Measurements from ENCODE around the gene PLPP1.
"Not testable (repeated sequence)": the region's sequence is repeated elsewhere in the genome, so short reads cannot be mapped to it uniquely, and the experiment has no call there.

PLPP1 gene

DNA sequence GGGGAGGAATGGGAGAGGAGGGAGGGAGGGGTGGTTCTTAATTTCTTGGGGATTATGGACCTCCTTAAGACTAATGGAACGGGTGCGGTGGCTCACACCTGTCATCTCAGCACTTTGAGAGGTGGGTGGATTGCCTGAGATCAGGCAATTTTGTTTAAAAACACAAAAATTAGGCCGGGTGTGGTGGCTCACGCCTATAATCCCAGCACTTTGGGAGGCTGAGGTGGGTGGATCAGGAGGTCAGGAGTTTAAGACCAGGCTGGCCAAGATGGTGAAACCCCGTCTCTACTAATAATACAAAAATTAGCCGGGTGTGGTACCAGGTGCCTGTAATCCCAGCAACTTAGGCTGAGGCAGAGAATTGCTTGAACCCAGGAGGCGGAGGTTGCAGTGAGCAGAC is 30.8 kb downstream of the PLPP1 start:
- not testable (repeated sequence) for DNase-seq (ENCODE audit: low read depth)

- no peak for DNase-seq (ENCODE audit: low read depth)
Measured at GRCh38 chr5:55502759-55503158, 32.0 kb downstream of the PLPP1 start.

DNA sequence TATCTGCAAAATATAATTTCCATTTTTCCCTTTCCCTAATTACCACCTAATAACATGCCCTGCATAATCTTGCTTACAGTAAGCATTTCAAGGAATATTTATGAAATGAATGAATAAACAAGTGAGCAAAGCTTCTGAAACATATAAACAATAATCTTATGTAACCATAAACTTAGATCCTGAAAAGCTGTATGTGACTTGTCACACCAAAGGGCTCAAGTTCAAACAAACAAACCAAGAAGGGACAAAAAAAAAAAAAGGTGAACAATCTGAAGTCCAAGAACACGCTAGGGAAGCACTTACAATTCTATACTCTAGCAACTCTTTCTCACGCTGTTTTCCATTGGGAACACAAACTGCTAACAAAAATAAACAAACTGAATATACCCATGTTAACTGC is 36.3 kb downstream of the PLPP1 start:
- no peak for DNase-seq (ENCODE audit: low read depth)

DNA sequence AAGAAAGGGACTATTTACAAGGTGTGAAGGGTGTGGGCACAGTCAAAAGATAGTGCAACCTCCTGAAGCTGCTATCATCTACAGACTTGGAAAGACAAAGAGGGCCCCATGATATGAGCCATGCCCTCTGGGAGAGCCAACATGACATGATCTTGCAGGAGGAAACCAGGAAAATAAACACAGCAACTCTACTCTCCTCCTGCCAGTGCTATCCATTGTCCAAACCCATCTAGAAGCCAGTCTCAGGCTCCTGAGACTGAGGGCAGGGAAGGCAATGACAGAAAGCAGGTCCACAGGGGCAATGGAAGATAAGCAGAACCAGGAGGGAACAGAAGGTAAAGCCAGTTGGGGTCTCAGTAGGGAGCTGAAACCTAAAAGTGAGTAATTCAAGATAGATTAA is 37.1 kb downstream of the PLPP1 start:
- DNase-seq (ENCODE audit: low read depth) = no peak

GRCh38 chr5:55495216-55495615 is 39.5 kb downstream of the PLPP1 start:
- no peak for DNase-seq (ENCODE audit: low read depth)

GRCh38 chr5:55492449-55492848 is 42.3 kb downstream of the PLPP1 start:
- no peak for DNase-seq (ENCODE audit: low read depth)

DNA sequence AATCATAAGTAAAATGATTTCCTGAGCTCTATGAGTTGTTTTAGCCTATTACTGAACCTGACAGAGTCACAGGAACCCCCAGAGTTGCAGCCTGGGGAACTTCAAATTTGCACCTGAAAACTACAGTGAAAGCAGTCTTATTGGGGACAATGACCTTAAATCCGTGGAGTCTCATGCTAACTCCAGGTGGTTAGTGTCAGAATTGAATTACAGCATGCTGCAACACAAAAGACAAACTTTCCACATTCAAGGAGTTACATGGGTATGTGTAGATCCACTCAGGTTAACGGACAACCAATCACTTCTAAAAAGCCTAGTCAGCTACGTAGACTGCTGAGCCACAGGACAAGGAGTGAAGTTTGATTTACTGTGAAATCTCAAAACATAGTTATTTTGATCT is 49.7 kb downstream of the PLPP1 start:
- no peak for DNase-seq (ENCODE audit: low read depth)

DNA sequence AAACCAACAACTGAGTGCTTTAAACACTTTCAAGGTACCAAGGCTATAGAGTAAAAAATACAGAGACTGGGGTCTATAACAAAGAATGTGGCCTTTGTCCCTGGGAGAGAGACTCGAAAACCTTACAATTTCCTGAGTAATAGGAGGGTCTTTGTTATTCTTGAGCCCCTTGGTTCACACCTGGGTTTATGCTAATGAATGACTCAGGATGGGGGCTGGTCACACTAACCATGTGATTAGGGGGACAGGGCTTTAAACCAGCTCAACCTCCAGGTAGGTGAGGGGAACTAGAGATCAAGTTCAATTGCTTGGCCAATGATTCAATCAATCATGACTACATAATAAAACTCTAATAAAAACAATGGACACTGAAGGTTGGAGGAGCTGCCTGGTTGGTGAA is 50.2 kb downstream of the PLPP1 start:
- DNase-seq (ENCODE audit: low read depth) = no peak

DNA sequence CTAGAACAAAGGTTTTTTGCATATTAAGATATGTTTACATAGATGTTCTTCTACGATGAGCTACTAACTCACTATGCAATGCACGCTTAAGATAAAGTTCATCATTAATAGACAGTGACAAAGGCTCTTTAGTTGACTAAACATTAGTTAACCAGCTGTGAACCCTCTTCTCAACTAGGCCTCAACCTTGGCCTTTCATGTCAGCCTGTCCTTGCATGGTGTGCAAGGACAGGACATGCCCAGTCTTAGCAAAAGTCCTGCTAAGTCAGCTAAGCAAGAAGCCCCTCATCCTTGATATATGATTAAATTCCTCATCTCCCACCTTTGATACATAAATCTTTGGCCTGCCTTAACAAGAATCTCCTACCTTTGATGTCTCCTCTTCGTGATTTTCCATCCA is 50.9 kb downstream of the PLPP1 start:
- no peak for DNase-seq (ENCODE audit: low read depth)

DNA sequence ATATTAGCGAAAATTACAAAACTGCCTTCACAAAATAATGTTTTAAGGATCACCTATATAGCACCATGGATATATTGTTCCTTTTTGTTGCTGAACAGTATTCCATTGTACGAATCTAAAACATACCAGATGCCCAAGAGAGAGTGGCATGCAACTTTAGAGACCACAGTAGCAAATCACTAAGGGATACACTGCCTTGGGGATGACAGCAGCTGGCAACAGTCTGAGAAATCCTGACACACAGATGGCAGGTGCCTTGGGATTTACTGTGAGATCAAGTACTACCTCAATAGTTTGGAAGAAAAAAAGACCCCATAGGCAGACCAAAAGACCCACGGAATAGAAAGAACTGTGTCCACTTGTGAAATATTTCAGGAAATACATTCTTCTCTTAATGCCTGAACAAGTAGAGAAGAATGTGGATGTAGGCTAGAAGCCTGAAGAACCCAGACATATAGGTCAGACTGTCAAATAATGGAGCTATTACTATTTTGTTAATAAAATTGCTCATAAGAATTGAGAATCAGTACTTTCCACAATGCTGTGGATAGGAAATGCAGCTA is 53.4 kb downstream of the PLPP1 start:
- no peak for DNase-seq (ENCODE audit: low read depth)

DNA sequence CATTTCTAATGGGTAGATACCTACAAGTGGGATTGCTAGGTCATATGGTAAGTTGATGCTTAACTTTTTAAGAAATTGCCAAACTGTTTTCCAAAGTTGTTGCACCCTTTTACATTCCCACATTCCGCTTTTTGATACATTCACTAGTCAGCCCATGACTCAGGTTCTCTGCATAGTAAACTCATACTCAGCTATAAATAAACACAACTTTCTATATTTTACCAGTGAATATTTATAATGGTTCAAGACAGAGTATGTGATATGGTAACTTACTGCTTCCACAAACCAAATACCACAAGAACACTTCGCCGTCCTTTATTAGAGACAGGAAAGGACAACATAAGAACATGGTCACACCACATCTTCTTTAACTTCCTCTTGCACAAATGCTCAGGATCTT is 54.0 kb downstream of the PLPP1 start:
- DNase-seq (ENCODE audit: low read depth) = no peak

DNA sequence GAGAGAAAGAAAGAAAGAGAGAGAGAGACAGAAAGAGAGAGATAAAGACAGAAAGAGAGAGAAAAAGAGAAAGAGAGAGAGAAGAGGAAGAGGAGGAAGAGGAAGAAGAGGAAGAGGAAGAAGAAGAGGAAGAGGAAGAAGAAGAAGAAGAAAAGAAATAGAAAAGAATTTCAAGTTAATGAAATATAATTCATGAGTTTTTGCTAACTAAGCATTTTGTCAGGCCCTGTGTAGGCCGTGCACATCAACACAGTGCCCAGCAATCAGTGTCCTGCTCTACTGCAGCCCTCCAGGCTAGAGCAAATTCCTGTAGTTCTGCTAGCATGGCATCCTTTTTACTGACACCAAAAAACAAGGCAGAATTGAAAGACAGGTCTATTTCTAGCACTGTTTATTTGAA is 62.1 kb downstream of the PLPP1 start:
- DNase-seq (ENCODE audit: low read depth) = no peak

DNA sequence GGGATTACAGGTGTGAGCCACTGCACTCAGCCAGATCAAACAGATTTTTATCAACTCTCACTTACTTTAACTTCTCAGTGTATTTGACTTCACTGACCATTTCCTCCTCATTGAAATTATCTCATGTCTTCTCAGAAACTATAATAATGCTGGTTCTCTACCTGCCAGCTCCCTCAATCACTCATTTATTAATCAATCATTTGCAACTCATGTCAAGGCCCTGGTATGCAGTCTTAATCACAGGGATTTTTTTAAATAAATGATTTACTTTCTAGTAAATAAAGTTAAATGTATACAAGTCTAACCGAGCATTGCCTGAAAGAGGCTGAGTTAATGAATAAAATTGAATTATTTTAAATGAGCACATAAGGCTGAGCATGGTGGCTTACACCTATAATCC is 63.3 kb downstream of the PLPP1 start:
- no peak for DNase-seq (ENCODE audit: low read depth)

DNA sequence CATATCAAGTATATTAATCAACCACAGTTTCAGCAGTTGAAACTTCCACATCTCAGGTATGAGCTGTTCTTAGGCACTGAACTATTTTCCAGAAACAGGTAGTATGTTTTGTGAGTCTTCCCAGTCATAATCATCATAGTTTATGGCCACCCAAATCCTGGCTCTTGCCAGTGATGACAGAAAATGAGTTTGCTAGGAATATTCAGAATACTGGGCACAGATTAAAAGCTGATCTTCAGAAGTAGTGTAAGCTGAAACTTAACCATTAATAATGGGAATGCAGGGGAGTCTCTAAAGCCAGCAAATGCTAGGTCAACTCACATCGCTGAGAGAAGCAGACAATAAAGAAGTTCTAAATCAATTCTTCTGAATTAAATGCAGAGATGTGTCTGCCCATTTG is 64.5 kb downstream of the PLPP1 start:
- DNase-seq (ENCODE audit: low read depth) = no peak

DNA sequence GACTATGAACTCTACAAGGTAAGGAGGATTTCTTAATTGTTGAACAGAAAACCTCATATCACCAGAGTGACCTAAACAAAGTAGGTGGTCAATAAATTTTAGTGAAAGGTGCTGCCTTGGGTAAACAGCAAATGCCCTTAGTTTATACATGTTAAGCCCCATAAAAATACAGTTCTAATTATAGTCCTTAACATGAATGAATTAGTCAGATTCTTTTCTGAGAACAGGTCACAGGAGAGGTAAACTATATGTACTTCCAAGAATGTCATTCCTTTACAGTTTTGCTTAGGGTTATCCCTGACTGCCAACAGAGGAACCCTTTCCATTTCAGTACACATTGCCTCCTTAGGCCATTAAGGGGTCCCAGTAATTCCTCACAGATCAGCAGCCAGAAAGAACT is 64.9 kb downstream of the PLPP1 start:
- DNase-seq (ENCODE audit: low read depth) = no peak

DNA sequence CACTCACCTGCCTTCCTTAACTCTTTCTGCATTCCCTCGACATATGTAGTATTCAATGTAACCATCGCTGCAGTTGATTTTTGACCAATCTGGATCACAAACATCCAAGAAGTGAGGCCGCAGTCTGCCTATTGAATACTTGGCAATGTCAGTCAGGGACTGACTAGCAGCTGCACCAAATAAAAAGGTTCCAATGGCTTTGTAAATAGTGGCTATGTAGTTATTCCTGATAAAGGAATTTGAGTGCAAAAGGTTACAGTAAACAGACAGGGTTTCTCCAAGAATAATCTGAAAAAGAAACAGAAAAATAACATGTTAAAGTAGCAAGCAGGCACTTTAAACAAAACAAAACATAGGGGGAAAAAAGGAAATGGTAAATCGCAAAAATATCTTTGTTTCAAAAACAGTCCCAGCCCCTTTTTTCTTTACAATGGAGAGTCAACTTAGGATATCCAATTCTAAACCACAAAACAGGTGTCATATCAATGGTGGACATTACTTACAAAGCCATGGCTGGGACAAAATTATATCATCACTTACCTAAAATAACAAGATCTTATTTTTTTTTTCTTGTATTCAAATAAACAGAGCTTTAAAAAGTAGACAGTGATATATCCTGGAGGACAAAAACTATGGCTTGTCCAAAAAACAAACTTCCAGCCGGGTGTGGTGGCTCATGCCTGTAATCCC is 66.8 kb downstream of the PLPP1 start:
- DNase-seq (ENCODE audit: low read depth) = no peak

- DNase-seq (ENCODE audit: low read depth) = no peak
Measured at GRCh38 chr5:55463613-55464012, 71.2 kb downstream of the PLPP1 start.

DNA sequence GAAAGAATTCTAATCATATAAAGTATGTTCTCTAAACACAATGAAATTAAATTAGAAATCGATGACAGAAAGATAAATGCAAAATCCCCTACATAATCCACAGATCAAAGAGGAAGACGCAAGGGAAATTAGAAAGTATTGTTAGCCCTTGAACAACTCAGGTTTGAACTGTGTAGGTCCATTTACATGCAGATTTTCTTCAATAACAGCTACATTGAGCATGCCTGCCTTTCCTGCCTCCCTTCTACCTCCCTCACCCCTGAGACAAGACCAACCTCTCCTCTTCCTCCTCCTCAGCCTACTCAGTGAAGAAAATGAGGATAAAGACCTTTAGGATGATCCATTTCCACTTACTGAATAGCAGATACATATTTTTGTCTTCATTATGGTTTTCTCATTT is 75.2 kb downstream of the PLPP1 start:
- no peak for DNase-seq (ENCODE audit: low read depth)

DNA sequence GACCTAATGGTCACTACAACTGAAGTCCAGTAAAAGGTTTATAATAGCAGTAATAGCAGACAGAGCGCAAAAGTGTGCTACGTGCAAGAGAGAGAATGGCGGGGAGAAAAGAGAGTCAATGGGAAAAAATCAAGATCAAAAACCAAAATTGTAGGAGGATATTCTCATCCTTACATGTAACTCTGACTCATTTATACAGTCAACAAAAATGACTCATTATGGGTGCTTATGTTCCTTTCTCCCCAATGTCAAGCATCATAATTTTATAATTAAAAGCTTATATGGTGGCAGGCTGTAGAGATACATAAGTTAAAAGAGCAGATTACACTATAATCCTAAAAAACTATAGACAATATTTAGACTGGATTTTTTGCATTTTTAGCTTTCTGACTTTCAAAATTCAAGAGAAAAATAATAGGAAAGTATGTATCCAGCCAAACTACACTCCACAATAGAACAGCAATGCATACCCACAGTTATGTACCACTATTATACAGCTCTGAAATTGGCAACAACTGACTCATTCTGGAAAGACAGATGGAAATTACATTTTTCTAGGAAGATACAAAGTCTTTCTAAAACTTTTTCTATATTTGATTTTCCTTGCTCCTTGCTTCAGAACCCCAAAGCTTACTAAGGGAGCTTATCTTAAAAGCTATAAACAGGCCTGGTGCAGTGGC is 78.4 kb downstream of the PLPP1 start:
- DNase-seq (ENCODE audit: low read depth) = no peak

DNA sequence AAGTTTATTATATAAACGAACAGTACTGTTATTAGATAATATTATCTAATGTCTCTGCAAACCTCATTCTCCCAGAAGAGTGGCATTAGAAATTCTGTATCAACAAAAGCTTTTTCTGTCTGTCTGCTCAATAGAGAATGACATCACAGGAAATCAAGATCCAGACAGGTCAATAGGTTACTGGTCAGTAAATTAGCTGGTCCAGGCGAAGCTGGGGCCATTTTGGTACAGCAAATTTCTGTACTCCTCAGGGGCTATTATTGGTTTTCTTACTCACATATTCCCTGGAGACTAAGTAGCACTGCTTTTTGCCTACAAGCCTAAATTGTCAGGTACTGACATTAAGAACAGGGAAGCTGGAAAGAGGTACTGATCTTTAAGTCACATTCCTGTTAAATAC is 80.5 kb downstream of the PLPP1 start:
- DNase-seq (ENCODE audit: low read depth) = no peak

DNA sequence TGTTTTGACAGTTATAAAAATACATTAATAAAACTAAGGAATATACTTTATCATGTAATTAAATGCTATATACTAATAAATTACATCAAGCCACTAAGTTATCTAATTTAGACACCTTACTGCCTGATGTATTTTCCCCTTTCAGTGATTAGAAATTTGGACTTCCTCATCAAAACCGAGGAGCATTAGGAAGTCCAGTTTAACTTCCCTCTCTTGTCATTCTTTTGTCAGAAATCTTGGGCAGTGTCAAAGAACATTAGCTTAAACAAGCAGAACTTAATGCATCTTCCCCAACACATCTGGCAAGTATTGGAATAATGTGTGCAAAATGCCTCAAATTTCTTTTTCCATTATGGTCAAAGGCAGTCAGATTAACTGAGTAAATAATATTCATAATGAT is 81.6 kb downstream of the PLPP1 start:
- no peak for DNase-seq (ENCODE audit: low read depth)

GRCh38 chr5:55451976-55452375 is 82.8 kb downstream of the PLPP1 start:
- no peak for DNase-seq (ENCODE audit: low read depth)

GRCh38 chr5:55450050-55450765 is 84.6 kb downstream of the PLPP1 start:
- DNase-seq (ENCODE audit: low read depth) = no peak

Data from stimulated activated CD8-positive, alpha-beta memory T cell treated with anti-CD3 and anti-CD28 coated beads, Interleukin-15, amount 100 ng/mL, for 1 hour (primary cell).